ENCODE measurements around the gene RLN1. TPM values are rescaled to one million over a fixed set of nuclear protein-coding genes. Genes with fewer than 3 reads are reported as not detected.

The RLN1 gene

GRCh38 chr9:5292141-5292540 is 47.5 kb downstream of the RLN1 start:
- no peak for DNase-seq
- H3K4me2 ChIP-seq (ENCODE audit: low read length): no peak overlapping the region
- no peak overlapping the region for H3K23ac ChIP-seq (ENCODE audit: low read length)
- no peaks in the 10 kb centered on the region for H3K36me3 ChIP-seq (ENCODE audit: control insufficient read depth, insufficient read depth, low read length)
- no peak overlapping the region for H3K56ac ChIP-seq (ENCODE audit: low read length)
- no peak overlapping the region for H2BK15ac ChIP-seq (replicated peaks; ENCODE audit: low read depth)
- no peak overlapping the region for H4K5ac ChIP-seq (ENCODE audit: low read length)
- no peaks in the 10 kb centered on the region for H3K27me3 ChIP-seq (ENCODE audit: insufficient read depth, low read length, poor library complexity)
- H4K8ac ChIP-seq (ENCODE audit: low read depth, low read length): no peak overlapping the region
- H2AK5ac ChIP-seq (ENCODE audit: low read length): no peak overlapping the region
- no CpG with 5 or more reads among the region's 1 CpG for WGBS (ENCODE audit: extremely low coverage, insufficient coverage, low lambda C conversion rate)
- H3K27ac ChIP-seq (ENCODE audit: low read depth, low read length): no peak overlapping the region
- H3K79me2 ChIP-seq (ENCODE audit: control insufficient read depth, insufficient read depth, low read length): no peaks in the 10 kb centered on the region
- no peaks in the 10 kb centered on the region for H3K4me1 ChIP-seq (ENCODE audit: control insufficient read depth, low read depth, low read length)
- H3K9ac ChIP-seq (ENCODE audit: low read length): no peak overlapping the region
- no peak overlapping the region for H2BK120ac ChIP-seq (ENCODE audit: low read depth, low read length)
- no peak overlapping the region for H3K4ac ChIP-seq (ENCODE audit: low read depth, low read length)
- no peaks in the 10 kb centered on the region for H3K79me1 ChIP-seq (ENCODE audit: low read length)
- H2BK5ac ChIP-seq (ENCODE audit: low read length): no peak overlapping the region
- H3K18ac ChIP-seq (ENCODE audit: low read length): no peak overlapping the region
- no peak overlapping the region for H3K4me3 ChIP-seq (ENCODE audit: low read length)

GRCh38 chr9:5288591-5288990 is 51.1 kb downstream of the RLN1 start:
- H3K56ac ChIP-seq (ENCODE audit: low read length): no peak overlapping the region

GRCh38 chr9:5286262-5286661 is 53.4 kb downstream of the RLN1 start:
- H3K18ac ChIP-seq (ENCODE audit: low read length): no peak overlapping the region
- no peak overlapping the region for H3K56ac ChIP-seq (ENCODE audit: low read length)
- H4K5ac ChIP-seq (ENCODE audit: low read length): no peak overlapping the region

More at GRCh38 chr9:5288591-5288990, 51.1 kb downstream of the RLN1 start:
- no peak overlapping the region for H3K4me2 ChIP-seq (ENCODE audit: low read length)
- H3K79me2 ChIP-seq (ENCODE audit: control insufficient read depth, insufficient read depth, low read length): no peaks in the 10 kb centered on the region
- no peak overlapping the region for H2AK5ac ChIP-seq (ENCODE audit: low read length)
- H3K23ac ChIP-seq (ENCODE audit: low read length): no peak overlapping the region
- H3K18ac ChIP-seq (ENCODE audit: low read length): no peak overlapping the region
- H2BK120ac ChIP-seq (ENCODE audit: low read depth, low read length): no peak overlapping the region
- no peaks in the 10 kb centered on the region for H3K27me3 ChIP-seq (ENCODE audit: insufficient read depth, low read length, poor library complexity)
- no peak overlapping the region for H4K8ac ChIP-seq (ENCODE audit: low read depth, low read length)
- no peaks in the 10 kb centered on the region for H3K4me1 ChIP-seq (ENCODE audit: control insufficient read depth, low read depth, low read length)
- no peak overlapping the region for H2BK15ac ChIP-seq (replicated peaks; ENCODE audit: low read depth)
- DNase-seq: no peak
- no peak overlapping the region for H3K4me3 ChIP-seq (ENCODE audit: low read length)
- H3K27ac ChIP-seq (ENCODE audit: low read depth, low read length): no peak overlapping the region
- H3K36me3 ChIP-seq (ENCODE audit: control insufficient read depth, insufficient read depth, low read length): no peaks in the 10 kb centered on the region
- no peak overlapping the region for H4K5ac ChIP-seq (ENCODE audit: low read length)
- no CpG with 5 or more reads among the region's 1 CpG for WGBS (ENCODE audit: extremely low coverage, insufficient coverage, low lambda C conversion rate)
- no peak overlapping the region for H3K4ac ChIP-seq (ENCODE audit: low read depth, low read length)
- no peaks in the 10 kb centered on the region for H3K79me1 ChIP-seq (ENCODE audit: low read length)
- H2BK5ac ChIP-seq (ENCODE audit: low read length): no peak overlapping the region
- H3K9ac ChIP-seq (ENCODE audit: low read length): no peak overlapping the region

More at GRCh38 chr9:5286262-5286661, 53.4 kb downstream of the RLN1 start:
- no peak overlapping the region for H3K9ac ChIP-seq (ENCODE audit: low read length)
- no peaks in the 10 kb centered on the region for H3K79me2 ChIP-seq (ENCODE audit: control insufficient read depth, insufficient read depth, low read length)
- no peak overlapping the region for H2AK5ac ChIP-seq (ENCODE audit: low read length)
- H3K79me1 ChIP-seq (ENCODE audit: low read length): no peaks in the 10 kb centered on the region
- H3K36me3 ChIP-seq (ENCODE audit: control insufficient read depth, insufficient read depth, low read length): no peaks in the 10 kb centered on the region
- no peaks in the 10 kb centered on the region for H3K4me1 ChIP-seq (ENCODE audit: control insufficient read depth, low read depth, low read length)
- no peak overlapping the region for H2BK15ac ChIP-seq (replicated peaks; ENCODE audit: low read depth)
- H3K27ac ChIP-seq (ENCODE audit: low read depth, low read length): no peak overlapping the region
- DNase-seq: no peak
- no peak overlapping the region for H4K8ac ChIP-seq (ENCODE audit: low read depth, low read length)
- H3K27me3 ChIP-seq (ENCODE audit: insufficient read depth, low read length, poor library complexity): no peaks in the 10 kb centered on the region
- H3K4me3 ChIP-seq (ENCODE audit: low read length): no peak overlapping the region
- H2BK120ac ChIP-seq (ENCODE audit: low read depth, low read length): no peak overlapping the region
- H3K23ac ChIP-seq (ENCODE audit: low read length): no peak overlapping the region
- no peak overlapping the region for H3K4ac ChIP-seq (ENCODE audit: low read depth, low read length)
- H3K4me2 ChIP-seq (ENCODE audit: low read length): no peak overlapping the region
- no peak overlapping the region for H2BK5ac ChIP-seq (ENCODE audit: low read length)

Small RNA genes lying within 50 kb of the gene (small RNA-seq; reads per million reads assigned to genes)
- gene AL135786.1 (ENCODE audit: insufficient read depth): not detected
- not detected for gene HMGN2P31 (ENCODE audit: insufficient read depth)
